ENCODE measurements around the gene SYNPR. TPM values are rescaled to one million over a fixed set of nuclear protein-coding genes. Genes with fewer than 3 reads are reported as not detected.

Gene SYNPR
- polyA plus RNA-seq, 1 donor from 2014 or later = 2.0 TPM

- H3K36me3 ChIP-seq (ENCODE audit: insufficient read depth, low read length) = no peaks in the 10 kb centered on the region
- TF ChIP-seq CTCF (IDR thresholded peaks at IDR 0.05; ENCODE audit: poor library complexity, severe bottlenecking) (no peak), MXI1 (conservative IDR thresholded peaks at IDR 0.05; ENCODE audit: poor library complexity, severe bottlenecking) (no peak), EZH2 (IDR thresholded peaks at IDR 0.05; ENCODE audit: borderline replicate concordance, insufficient read depth, low read length, poor library complexity, severe bottlenecking) (no peak), SMC3 (conservative IDR thresholded peaks at IDR 0.05; ENCODE audit: poor library complexity) (no peak), EP300 (conservative IDR thresholded peaks at IDR 0.05; ENCODE audit: poor library complexity, severe bottlenecking) (no peak), RAD21 (conservative IDR thresholded peaks at IDR 0.05) (no peak), REST (IDR thresholded peaks at IDR 0.05; ENCODE audit: borderline replicate concordance) (no peak), TAF1 (IDR thresholded peaks at IDR 0.05; ENCODE audit: low read depth) (no peak), POLR2AphosphoS5 (IDR thresholded peaks at IDR 0.05) (no peak)
These were observed 374.1 kb downstream of the SYNPR start, which contains the start of gene SNTN for GRCh38 chr3:63652066-63652725. Gene SNTN, plus strand, starts transcription at chr3:63652675. Its CDS starts 13 bp downstream, at chr3:63652688.

GRCh38 chr3:63654211-63654610 is 376.1 kb downstream of the SYNPR start:
- H3K9me2 ChIP-seq (ENCODE audit: insufficient read depth, low read length) = no peaks in the 10 kb centered on the region
- no peaks in the 10 kb centered on the region for H3K27me3 ChIP-seq (ENCODE audit: insufficient read depth, low read depth, low read length)
- H3K27ac ChIP-seq (ENCODE audit: low read length) = no peak overlapping the region
- TF ChIP-seq POLR2AphosphoS5 (IDR thresholded peaks at IDR 0.05) (no peak), CTCF (IDR thresholded peaks at IDR 0.05; ENCODE audit: poor library complexity, severe bottlenecking) (no peak), SMC3 (conservative IDR thresholded peaks at IDR 0.05; ENCODE audit: poor library complexity) (no peak), RAD21 (conservative IDR thresholded peaks at IDR 0.05) (no peak), REST (IDR thresholded peaks at IDR 0.05; ENCODE audit: borderline replicate concordance) (no peak), EZH2 (IDR thresholded peaks at IDR 0.05; ENCODE audit: borderline replicate concordance, insufficient read depth, low read length, poor library complexity, severe bottlenecking) (no peak), TAF1 (IDR thresholded peaks at IDR 0.05; ENCODE audit: low read depth) (no peak), MXI1 (conservative IDR thresholded peaks at IDR 0.05; ENCODE audit: poor library complexity, severe bottlenecking) (no peak)
- H3K4me3 ChIP-seq (ENCODE audit: low read length) = no peak overlapping the region
- no peaks in the 10 kb centered on the region for H4K20me1 ChIP-seq (ENCODE audit: insufficient read depth)
- H3K4me2 ChIP-seq (ENCODE audit: low read length) = no peak overlapping the region
- no peak overlapping the region for H2AFZ ChIP-seq (ENCODE audit: low read depth, low read length)
- H3K9me3 ChIP-seq (ENCODE audit: low read length) = no peaks in the 10 kb centered on the region
- H3F3A ChIP-seq (ENCODE audit: insufficient read depth, low read length, poor library complexity, severe bottlenecking) = no peaks in the 10 kb centered on the region
- H3K36me3 ChIP-seq (ENCODE audit: insufficient read depth, low read length) = no peaks in the 10 kb centered on the region
- no peaks in the 10 kb centered on the region for H3K79me2 ChIP-seq (replicated peaks; ENCODE audit: insufficient read depth, low read length)
- H3K9ac ChIP-seq (ENCODE audit: low read length) = no peak overlapping the region

More at GRCh38 chr3:63652066-63652725, 374.1 kb downstream of the SYNPR start, which contains the start of gene SNTN:
- no peak within 1 kb of the TSS for H3K9ac ChIP-seq (ENCODE audit: low read length)
- no peaks in the 10 kb centered on the region for H3K9me3 ChIP-seq (ENCODE audit: low read length)
- H4K20me1 ChIP-seq (ENCODE audit: insufficient read depth) = no peaks in the 10 kb centered on the region
- H3K27me3 ChIP-seq (ENCODE audit: insufficient read depth, low read depth, low read length) = no peaks in the 10 kb centered on the region
- H3K27ac ChIP-seq (ENCODE audit: low read length) = no peak within 1 kb of the TSS
- no peaks in the 10 kb centered on the region for H3F3A ChIP-seq (ENCODE audit: insufficient read depth, low read length, poor library complexity, severe bottlenecking)
- H3K4me3 ChIP-seq (ENCODE audit: low read length) = no peak within 1 kb of the TSS
- H2AFZ ChIP-seq (ENCODE audit: low read depth, low read length) = no peak within 1 kb of the TSS
- no peaks in the 10 kb centered on the region for H3K9me2 ChIP-seq (ENCODE audit: insufficient read depth, low read length)
- no peaks in the 10 kb centered on the region for H3K79me2 ChIP-seq (replicated peaks; ENCODE audit: insufficient read depth, low read length)
- no peak within 1 kb of the TSS for H3K4me2 ChIP-seq (ENCODE audit: low read length)
